ENCODE results near the gene AGPAT1.
"Not testable (repeated sequence)": the region's sequence is repeated elsewhere in the genome, so short reads cannot be mapped to it uniquely, and the experiment has no call there.

Gene AGPAT1

DNA sequence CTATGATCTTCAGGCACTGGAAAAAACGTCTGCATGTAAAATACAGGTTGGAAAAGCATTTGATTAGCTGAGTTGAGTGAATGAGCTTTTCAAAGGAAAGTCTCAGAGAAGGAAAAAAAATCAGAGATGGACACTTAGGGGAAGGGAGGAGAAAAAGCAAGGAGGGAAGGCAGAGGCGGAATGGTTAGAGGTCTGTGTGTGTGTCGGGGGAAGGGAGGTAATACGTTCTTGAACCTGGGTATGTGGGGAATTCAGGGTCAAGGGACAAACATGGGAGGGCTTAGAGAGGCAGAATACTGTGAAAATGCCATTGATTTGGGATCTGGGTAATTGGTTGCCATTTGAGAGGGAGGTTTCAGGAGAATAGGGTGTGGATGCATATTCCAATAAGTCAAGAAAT lies 29.2 kb downstream of the AGPAT1 start:
- no peak for DNase-seq

DNA sequence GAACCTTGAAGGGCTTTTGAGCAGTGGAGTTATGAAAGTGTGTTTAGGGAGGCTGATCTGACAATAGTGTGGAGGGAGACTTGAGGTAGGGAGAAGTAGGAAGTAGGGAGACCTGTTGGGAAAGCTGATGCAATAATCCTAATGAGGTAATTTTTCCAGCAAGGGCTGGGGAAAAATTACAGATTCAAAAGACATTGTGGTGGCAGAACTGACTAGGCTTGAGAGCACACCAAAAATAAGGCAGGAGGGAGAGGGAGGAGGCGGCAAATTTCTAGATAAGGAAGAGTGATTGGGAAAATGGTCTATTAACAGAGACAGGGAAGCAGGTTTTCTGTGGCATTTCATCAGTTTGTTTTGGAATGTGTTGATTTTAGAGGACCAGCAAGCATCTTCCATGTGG lies 29.6 kb downstream of the AGPAT1 start:
- no peak for DNase-seq

DNA sequence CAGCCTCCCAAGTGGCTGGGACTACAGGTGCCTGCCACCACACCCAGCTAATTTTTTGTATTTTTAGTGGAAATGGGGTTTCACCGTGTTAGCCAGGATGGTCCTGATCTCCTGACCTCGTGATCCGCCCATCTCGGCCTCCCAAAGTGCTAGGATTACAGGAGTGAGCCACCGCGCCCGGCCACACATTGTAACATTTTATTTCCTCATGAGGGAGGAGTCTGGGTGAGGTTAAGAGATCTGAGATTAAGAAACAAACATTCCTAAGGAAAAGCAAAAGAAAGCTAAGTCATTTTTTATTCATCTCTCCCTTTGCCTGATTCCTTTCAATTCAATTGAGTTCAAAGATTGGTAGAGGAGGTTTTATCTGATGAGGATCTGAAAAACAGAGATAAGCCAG lies 31.6 kb downstream of the AGPAT1 start:
- DNase-seq: not testable (repeated sequence)

DNA sequence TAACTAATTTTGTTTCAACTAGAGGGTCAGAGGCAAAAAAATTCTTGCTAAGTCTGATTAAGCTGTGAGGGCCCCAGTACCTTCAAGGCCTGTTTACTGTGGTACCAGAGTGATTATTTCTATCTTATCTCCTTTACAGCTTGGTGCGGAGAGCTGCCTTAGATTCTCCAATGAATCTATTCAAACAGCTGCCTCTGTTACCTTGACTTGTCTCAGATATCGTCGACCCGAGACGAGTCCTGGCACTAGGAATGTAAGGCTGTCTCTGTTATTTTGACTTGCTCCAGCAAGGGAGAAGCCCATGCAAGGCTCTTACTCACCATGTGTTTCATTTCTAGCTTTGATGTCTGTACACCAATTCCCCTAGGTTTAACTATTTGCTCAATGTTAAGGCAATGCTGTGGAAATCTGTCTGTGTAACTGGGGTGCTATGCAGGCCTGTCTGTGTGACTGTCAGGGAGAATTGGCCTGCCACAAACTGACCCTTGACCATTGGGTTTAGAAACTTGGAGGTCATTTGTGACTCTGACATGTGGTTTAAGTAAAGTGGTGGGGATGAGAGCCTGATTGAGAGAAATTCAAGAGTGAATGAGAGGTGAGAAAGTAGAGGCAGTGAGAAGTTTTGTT lies 35.4 kb downstream of the AGPAT1 start:
- DNase-seq: no peak

DNA sequence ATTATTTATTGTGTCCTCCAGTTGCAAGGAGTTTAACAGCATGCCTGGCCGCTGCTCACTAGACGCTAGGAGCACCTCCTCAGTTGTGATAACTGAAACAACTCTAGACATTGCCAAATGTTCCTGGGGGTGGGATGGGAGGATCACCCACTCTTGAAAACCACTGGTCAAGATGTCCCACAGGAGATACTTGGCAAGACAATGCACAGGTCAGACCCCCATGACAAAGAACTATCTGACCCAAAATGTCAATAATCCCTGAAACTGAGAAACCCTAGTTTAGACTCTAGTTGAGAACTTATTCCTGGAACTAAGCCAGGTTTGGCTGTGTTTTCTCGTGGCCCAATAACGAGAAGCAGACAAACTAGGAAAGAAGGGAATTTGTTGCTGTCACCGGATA lies 36.3 kb downstream of the AGPAT1 start:
- no peak for DNase-seq

DNA sequence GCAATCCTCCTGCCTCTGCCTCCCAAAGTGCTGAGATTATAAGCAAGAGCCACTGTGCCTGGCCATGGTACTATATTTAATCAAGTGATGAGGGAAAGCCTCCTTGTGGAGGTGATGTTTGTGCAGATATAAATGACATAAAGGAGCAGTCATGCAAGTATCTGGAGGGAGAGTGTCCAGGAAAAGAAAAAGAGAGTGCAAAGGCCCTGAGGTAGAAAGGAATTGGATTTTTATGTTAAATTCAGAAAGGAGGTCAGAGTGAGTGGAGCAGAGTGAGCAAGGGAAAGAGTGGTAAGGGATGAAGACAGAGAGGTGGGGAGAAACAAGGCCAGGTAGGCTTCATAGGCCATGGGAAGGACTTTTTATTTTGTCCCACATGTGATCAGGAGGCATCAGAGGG lies 38.4 kb downstream of the AGPAT1 start:
- DNase-seq: no peak

DNA sequence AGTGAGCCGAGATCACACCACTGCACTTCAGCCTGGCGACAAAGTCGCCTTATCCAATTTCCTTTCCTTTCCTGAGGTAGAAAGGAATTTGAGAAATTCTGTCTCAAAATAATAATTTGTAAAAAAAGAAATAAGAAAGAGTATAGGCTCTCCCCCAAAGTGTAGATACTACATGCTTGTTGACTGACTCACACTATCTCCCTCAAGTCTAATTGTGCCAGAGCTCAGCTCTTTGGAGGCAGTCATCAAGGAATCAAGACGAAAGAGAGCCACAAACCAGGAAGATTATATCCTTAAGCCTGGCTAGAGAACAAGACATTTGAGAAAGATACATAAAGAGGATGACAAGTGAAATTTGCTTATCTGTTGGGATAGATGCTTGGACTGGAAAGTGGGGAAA lies 42.1 kb downstream of the AGPAT1 start:
- no peak for DNase-seq

DNA sequence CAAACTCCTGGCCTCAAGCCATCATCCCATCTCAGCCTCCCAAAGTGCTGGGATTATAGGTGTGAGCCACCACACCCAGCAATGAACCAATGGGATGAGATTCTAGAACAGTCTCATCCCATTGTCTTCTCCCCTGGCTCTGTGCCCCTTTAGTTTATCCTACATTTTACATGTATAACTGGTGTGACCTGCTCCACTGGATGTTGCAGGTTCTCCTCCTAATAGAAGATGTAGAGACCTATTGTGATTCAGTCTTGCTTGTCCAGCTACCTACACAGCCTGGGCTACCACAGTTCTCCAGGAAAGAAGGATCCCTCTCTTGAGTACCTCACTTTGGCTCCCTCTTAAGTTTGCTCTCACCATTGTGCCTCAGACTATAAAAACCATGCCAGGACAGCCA lies 43.8 kb downstream of the AGPAT1 start:
- DNase-seq: no peak

DNA sequence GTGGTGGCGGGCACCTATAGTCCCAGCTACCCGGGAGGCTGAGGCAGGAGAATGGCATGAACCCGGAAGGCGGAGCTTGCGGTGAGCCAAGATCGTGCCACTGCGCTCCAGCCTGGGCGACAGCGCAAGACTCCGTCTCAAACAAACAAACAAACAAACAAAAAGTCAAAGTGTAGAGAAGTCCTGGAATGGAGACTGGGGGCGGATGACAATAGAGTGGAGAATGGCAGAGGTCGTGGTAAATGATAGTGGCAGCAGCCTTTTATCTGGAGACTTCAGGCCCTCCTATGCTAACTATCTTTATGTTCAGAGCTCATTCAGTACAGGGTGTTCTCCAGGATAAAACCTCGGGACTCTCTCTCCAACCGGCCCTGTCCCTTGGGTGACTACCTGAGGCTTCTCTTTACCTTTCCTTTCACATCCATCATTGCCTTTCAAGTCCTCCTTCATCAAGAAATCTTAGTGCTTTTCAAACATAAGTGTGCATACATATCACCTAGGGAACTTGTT lies 44.4 kb downstream of the AGPAT1 start:
- no peak for DNase-seq

DNA sequence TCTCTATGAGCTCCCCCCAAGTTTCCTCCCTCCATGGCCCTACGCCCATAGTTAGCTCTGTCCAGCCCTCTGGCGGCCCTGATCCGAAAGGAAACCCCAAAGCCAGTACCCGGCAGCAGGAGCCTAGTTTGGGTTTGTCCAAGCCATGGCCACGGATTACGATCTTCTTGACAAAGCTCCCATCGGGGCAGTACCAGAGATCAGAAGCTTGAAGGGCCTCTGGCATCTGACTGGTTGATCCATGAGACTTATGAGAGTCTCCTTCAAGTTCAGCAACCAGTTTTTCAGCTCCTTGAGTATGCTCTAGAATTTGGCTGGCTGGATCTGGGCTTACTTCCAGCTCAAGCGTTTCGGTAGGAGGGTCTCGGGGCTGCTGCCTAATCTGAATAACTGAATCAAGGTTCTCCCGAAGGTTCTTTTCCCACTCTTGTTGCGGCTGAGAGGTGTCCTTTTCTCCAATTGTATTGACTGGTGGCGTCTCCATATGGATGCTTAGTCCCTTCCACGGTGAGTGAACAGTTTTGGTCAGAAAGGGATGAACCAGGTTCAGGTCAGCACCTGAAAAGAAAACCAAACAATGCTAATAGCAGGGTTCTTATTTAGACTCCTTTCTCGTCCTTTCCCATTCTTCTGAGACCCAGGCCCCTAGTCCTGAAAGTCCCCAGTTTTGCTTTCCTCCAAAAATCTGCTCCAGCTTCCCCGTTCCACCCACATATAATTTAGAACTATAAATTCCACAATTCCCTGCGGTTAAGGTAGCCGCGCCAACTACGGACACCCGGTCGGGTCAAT lies 46.4 kb downstream of the AGPAT1 start:
- no peak for DNase-seq

DNA sequence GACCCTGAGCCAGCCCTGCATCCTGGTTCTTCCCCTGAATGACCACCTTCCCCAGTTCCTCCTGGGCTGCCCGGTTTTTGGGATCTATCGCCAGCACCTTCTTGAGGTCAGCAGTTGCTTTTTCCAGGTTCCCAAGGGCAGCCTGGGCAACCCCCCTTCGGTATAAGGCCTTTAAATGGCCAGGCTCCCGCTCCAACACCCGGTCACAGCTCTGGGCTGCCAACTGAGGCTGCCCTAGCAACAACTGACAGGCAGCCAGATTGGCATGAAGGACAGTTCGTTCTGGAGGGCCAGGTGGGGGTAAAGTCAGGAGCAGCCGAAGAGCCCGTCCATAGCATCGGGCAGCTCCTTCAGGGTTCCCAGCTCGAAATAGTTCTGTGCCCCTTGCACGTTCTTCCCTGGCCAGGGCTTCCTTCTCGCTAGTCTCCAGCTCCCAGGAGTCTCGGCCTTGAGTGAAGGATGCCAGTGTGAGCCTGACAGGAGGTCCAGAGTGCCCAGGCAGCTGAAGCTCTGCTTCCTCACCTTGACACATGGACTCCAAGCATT lies 47.1 kb downstream of the AGPAT1 start:
- no peak for DNase-seq

DNA sequence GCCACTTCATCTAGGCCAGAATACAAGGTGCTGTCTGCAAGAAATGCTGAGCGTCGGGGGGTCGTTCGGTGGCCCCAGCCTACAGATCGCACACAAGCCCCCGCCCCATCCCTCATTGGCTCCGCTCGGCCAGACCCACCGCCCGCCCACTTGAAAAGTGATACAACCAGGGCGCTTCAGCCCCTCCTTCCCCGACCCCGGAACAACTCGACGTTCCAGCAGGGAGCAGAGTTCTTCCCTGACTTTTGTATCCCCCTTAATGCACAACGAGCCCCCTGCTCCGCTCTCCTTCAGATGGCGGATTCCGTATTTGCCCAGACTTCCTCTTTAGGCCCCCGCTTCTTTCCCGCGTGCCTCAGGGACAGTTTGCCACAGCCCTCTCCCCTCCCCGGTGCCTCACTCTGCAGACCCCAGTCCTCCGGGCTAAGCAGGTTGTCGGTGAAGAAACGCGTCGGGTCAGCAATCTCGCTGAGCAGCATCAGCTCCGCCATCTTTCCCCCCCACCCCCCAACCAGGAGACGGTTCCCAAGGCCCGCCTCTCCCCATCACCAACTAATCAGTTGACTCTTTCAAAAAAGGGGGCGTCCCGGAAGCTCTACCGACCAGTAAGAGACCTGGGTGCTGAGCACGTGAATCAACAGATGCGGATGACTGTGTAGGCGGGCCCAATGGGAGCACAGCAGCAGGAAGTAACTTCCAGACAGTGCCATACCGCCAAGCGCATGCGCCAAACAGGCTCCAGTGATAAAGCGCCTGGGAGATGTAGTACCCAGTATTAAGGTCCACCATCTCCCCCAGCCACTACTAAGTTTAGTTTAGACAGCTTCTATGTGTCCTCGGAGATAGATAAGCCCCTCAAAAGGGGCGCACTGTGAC lies 47.9 kb downstream of the AGPAT1 start, which contains the start of gene ATF6B:
Gene ATF6B (minus strand): TSS at position 530 of the 876 bp plus-strand sequence. CDS start 39 bp downstream, at position 491.
- DNase-seq: peak; percentile 100

DNA sequence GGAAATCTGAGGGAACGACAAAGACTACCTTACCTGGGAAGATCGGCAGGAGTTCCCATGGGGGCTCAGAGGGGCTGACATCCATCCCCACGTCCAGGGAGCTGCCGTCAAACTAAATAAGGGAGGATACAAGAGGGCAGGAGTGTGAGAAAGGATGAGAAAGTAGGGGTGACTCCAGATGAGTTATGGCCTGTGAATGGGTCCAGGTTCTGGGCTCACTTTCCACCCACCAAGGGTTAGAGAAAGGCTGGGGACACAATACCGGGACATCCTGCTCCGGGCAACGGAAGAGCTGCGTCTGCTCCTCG lies 48.5 kb downstream of the AGPAT1 start:
- no peak for DNase-seq

DNA sequence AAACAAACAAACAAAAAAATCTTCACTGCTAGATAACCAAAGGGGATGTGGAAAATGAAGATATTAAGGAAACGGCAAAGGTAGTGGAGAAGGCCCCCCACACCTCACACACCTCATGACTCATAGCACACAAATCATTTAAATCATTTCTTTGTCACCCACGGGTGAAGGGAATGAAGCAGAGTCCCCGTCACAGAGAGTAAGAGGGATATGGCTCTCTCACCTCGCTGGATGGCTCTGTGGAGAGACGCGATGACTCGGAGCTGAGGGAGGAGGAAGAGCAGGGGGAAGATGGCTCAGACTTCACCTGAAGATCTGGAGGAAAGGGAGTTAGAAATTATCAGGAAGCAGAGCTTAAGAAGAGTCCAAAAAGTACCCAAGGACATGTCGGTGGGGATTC lies 49.0 kb downstream of the AGPAT1 start:
- no peak for DNase-seq

DNA sequence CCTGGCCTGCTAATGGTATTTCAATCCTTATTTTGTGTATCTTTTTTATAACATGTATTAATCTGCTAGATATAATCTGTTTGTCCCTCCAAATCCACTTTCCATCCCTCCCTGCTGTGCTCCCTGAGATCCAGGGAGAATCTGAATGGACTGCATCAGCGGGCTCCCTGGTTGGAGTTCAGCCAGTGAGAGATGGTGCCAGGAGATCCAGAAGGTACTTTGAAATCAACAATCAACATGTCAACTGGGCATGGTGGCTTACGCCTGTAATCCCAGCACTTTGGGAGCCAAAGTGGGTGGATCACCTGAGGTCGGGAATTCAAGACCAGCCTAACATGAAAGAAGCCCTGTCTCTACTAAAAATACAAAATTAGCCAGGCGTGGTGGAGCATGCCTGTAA lies 52.2 kb downstream of the AGPAT1 start:
- DNase-seq: no peak

DNA sequence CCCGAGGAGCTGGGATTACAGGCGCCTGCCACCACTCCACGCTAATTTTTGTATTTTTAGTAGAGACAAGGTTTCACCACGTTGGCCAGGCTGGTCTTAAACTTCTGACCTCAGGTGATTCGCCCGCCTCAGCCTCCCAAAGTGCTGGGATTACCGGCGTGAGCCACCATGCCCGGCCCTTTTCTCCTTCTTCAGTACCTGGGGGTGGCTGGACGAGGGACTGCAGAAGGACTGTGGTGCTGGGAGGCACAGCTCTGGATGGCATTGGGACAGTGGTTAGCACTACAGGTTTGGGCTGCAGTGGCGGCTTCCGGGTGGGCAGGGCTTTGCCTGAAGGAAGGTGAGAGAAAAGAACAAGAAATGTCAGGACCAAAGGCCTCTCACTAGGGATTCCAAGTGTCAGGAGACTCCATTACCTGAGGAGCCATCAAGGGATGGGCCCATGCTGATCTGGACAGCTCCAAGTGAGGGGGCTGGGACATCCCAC lies 55.3 kb downstream of the AGPAT1 start:
- no peak for DNase-seq

DNA sequence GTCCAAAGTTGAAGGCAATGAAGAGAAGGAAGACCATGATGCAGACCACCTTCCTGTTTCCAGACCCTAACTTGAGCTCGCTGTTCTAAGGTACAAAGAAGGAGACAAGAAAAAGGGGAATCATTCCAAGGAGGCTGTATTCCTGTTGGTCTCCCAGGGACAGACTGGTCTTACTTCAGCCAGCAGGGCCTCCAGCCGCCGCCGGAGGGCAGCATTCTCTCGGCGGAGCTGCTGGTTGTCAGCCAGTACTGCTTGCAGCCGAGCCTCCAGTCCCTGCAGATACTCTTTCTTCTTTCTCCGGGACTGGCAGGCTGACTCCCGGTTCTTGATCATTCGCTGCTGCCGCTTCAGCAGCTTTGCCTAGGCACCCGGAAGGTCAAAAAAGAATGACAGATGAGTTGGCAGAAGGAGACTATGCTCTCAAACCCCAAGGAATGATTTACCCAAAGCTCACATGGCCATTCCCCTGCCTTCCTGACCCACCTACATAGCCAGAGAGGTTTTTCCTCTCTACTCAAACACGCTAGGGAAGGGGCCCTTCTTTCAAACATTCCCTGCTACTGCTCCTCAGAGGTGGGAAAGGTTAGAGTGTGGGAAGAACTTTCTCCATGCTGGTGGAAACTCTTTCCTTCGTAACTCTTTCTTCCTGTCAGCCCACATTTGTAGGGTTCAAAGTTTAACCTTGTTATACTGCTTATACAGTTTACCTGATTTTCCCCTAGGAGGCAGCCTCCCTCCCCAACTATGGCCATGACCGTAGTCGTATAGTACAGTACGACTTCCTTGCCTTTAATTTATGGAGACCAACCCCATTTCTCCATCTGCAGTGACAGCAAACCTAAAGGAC lies 56.9 kb downstream of the AGPAT1 start:
- DNase-seq: peak; percentile 77 to 88

All from AML-193 (cell line).